Measurements from ENCODE around the gene ALDH8A1. TPM values are rescaled to one million over a fixed set of nuclear protein-coding genes. Genes with fewer than 3 reads are reported as not detected.

Gene ALDH8A1
- total RNA-seq, 1 donor from 2014 or later, result 0.16 TPM

DNA sequence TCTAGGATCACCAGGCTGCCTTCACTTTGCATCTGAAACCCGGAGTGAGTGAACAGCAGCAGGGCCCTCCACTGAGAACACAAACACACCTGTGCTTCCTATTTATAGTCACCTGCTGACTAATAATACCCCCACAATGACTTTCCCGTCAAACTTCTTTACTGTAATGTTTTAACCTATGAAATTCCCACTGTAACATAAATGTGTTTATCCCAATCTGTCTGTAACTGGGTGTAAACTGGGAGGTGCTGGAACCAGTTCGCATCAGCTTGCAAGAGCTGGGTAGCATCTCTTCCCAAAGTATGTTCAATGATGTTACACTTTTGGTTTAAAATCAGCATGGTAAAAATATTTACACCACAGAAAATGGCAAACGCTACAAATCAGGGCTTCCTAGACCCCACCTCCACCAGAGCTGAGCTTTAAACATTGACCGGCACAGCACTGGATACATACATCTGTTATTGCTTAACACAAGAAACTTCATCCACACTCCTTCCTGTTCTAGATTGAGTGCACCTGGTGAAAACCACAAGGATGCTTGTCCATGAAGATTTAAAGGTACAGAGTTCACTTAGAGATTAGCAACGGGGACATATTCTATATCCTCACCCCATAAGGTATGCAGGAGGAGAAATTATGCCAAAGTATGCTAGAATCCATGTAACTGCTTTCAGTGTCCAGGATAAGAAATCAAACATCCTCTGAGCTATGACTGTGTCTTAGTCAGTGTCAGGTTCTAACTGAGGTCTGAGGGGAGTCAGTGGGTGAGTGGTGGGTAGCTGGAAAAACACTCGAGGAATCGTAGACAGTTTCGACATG, 79.0 kb downstream of the ALDH8A1 start:
- ATAC-seq, result peak; percentile 44

DNA sequence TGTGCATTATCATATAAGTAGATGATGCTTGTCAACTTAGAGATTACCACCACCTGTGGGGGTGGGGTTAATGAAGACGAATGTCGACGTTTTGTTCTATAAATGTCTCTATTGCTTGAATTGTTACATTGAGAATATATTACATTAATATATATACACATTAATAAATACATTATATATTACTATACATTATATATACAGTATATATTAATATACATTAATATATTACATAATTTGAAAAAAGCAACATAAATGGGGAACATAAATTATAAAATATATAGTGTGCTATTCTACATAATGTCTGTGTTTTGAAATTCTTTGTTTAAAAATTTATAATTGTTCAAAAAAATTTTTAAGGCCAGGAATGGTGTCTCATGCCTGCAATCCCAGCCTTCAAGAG, 81.1 kb downstream of the ALDH8A1 start:
- no peak for ATAC-seq

Other genes starting within 250 kb of the ALDH8A1 start
- 47.0 TPM for gene HBS1L, start 104.7 kb upstream of the ALDH8A1 start, total RNA-seq
- 1.3 TPM for gene MYB, start 231.2 kb upstream of the ALDH8A1 start, total RNA-seq

Measured in esophagus mucosa (tissue), 1 donor.